ENCODE results near the gene SMKR1. TPM values are rescaled to one million over a fixed set of nuclear protein-coding genes. Genes with fewer than 3 reads are reported as not detected.
"Not testable (repeated sequence)": the region's sequence is repeated elsewhere in the genome, so short reads cannot be mapped to it uniquely, and the experiment has no call there.

Gene SMKR1
- total RNA-seq, 1 donor from 2014 or later: 0.51 TPM

GRCh38 chr7:129525225-129525862, 23.0 kb downstream of the SMKR1 start:
- DNase-seq (ENCODE audit: low read depth in 2 of 2): no peak

- DNase-seq (ENCODE audit: low read depth in 2 of 2): no peak
Observed at GRCh38 chr7:129529643-129530042, 27.3 kb downstream of the SMKR1 start.

- peak; percentile 87 to 92 for DNase-seq (ENCODE audit: low read depth in 2 of 2)
Observed at GRCh38 chr7:129530795-129531391, 28.6 kb downstream of the SMKR1 start.

- DNase-seq (ENCODE audit: low read depth in 2 of 2): no peak
Observed at GRCh38 chr7:129531721-129532120, 29.4 kb downstream of the SMKR1 start.

- no peak for DNase-seq (ENCODE audit: low read depth in 2 of 2)
Observed at GRCh38 chr7:129532375-129532774, 30.0 kb downstream of the SMKR1 start.

GRCh38 chr7:129534558-129535274, 32.4 kb downstream of the SMKR1 start:
- not testable (repeated sequence) for DNase-seq (ENCODE audit: low read depth in 2 of 2)

GRCh38 chr7:129535896-129536295, 33.6 kb downstream of the SMKR1 start:
- no peak for DNase-seq (ENCODE audit: low read depth in 2 of 2)

- no peak for DNase-seq (ENCODE audit: low read depth in 2 of 2)
Observed at GRCh38 chr7:129536323-129536722, 34.0 kb downstream of the SMKR1 start.

- no peak for DNase-seq (ENCODE audit: low read depth in 2 of 2)
Observed at GRCh38 chr7:129538790-129539189, 36.5 kb downstream of the SMKR1 start.

- no peak for DNase-seq (ENCODE audit: low read depth in 2 of 2)
Observed at GRCh38 chr7:129540340-129540739, 38.0 kb downstream of the SMKR1 start.

- no peak for DNase-seq (ENCODE audit: low read depth in 2 of 2)
Observed at GRCh38 chr7:129544700-129545099, 42.4 kb downstream of the SMKR1 start.

- no peak for DNase-seq (ENCODE audit: low read depth in 2 of 2)
Observed at GRCh38 chr7:129550693-129551360, 48.5 kb downstream of the SMKR1 start.

- DNase-seq (ENCODE audit: low read depth in 2 of 2): peak; percentile 18 to 49
Observed at GRCh38 chr7:129553899-129554461, 51.6 kb downstream of the SMKR1 start.

GRCh38 chr7:129556607-129557133, 54.3 kb downstream of the SMKR1 start:
- no peak for DNase-seq (ENCODE audit: low read depth in 2 of 2)

GRCh38 chr7:129557686-129558481, 55.6 kb downstream of the SMKR1 start:
- no peak for DNase-seq (ENCODE audit: low read depth in 2 of 2)

- DNase-seq (ENCODE audit: low read depth in 2 of 2): no peak
Observed at GRCh38 chr7:129559564-129559963, 57.2 kb downstream of the SMKR1 start.

GRCh38 chr7:129560831-129561230, 58.5 kb downstream of the SMKR1 start:
- no peak for DNase-seq (ENCODE audit: low read depth in 2 of 2)

- DNase-seq (ENCODE audit: low read depth in 2 of 2): no peak
Observed at GRCh38 chr7:129561677-129562359, 59.5 kb downstream of the SMKR1 start.

Measured in dermis microvascular lymphatic vessel endothelial cell (primary cell).